ENCODE results near the gene DUS1L.

DUS1L gene

GRCh38 chr17:82076018-82076784, 10.6 kb upstream of the DUS1L start:
- DNase-seq (ENCODE audit: low spot score): no peak

- DNase-seq (ENCODE audit: low spot score): no peak
These were observed 7.8 kb upstream of the DUS1L start for GRCh38 chr17:82073446-82073845.

DNA sequence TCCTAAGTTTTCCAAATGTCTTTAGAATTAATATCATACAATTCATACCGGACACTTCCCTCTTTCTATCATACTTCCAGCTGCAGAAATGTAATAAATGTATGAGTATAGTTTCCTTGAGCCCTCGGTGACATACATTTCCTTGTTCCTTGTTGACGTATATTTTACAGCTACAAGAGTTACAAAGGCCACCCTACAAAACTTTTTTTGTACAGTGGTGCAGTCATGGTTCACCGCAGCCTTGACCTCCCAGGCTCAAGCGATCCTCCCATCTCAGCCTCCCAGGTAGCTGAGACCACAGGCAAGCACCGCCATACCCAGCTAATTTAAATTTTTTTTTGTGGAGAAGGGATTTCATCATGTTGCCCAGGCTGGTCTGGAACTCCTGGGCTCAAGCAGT, 7.2 kb upstream of the DUS1L start:
- no peak for DNase-seq (ENCODE audit: low spot score)

GRCh38 chr17:82070611-82071010, 5.0 kb upstream of the DUS1L start:
- no peak for DNase-seq (ENCODE audit: low spot score)

- DNase-seq (ENCODE audit: low spot score): no peak
These were observed 389 bp downstream of the DUS1L start for GRCh38 chr17:82065193-82065637.

GRCh38 chr17:82064433-82065192, 991 bp downstream of the DUS1L start:
- no peak for DNase-seq (ENCODE audit: low spot score)

- DNase-seq (ENCODE audit: low spot score): no peak
These were observed 1.9 kb downstream of the DUS1L start for GRCh38 chr17:82063424-82064415.

GRCh38 chr17:82062984-82063368, 2.6 kb downstream of the DUS1L start:
- no peak for DNase-seq (ENCODE audit: low spot score)

DNA sequence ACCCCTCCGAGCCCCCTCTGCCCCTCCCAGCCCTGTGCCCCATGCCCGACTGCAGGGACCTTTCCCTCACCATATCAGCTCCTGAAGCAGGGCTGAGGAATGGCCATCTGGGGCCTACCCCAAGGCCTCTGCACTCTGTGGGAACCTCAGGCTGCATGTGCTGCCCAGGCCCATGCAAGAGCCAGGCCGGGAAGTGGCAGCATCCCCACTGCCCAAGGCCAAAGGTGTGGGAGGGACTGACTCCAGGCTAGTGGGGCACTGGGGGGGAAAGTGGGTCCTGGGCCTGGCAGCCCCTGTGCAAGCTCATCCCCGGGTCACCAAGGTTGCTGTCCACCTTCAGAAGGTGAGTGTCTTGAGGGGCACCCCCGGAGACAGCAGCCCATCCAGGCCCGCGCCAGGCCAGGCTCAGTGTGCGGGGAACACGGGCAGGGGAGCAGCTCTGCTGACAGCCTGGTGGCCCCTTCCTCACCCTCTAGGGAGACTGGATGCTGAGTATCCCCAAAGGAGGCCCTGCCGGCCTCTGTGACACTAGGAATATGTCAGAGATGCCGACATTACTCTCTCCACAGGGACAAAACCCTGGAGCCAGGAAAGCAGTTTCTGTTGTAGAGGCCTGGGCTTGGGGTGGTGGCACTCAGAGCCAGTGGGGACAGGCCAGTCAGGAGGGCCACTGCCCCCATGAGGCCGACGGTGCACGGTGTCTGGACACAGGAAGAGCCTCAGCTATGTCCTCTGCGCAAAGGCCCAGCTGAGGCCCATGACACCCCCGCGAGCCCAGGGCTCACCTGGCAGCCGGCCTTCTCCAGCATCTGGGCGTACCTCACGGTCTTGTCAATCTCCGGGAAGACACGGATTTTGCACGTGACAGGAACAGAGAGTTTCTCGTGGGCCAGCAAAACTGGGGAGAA, 3.3 kb downstream of the DUS1L start:
- no peak for DNase-seq (ENCODE audit: low spot score)

DNA sequence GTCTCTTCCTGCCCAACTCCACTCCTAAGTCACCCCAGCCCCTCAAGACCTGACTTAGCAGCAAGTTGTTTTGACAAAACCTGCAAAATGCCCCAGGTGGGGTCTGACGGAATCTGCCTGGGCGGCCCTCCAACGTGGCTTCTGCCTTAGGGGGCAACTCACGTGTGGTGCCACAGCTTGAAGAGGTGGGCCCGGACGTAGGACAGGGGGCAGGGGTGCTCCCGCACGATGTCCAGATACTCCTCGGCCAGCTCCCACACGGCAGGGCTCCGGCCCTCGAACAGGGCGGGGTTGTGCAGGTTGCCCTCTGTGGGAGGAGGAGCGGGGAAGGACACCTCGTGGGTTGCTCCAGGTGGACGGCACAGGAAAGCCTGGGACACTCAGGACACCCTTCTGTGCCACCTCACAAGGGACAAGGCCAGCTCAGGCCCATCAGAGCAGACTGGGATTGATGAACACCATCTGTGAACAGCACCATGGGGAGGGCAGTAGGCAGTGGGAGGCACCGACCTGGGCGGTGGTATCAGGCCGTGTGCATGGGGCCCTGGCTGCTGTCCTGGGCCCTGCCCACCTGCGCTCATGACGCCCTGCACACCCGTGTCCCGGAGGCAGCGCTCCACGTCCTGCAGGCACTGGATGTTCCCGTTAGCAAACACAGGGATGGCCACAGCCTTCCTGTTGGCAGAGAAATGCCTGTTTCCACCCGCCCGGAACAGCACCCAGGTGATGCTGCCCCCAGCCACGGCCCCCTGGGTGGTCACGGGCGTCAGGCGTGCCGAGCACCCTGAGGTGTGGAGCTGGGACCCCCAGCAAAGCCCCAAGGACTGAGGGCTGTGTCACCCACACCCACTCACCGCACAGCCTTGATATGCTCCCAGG, 4.3 kb downstream of the DUS1L start:
- DNase-seq (ENCODE audit: low spot score): no peak

DNA sequence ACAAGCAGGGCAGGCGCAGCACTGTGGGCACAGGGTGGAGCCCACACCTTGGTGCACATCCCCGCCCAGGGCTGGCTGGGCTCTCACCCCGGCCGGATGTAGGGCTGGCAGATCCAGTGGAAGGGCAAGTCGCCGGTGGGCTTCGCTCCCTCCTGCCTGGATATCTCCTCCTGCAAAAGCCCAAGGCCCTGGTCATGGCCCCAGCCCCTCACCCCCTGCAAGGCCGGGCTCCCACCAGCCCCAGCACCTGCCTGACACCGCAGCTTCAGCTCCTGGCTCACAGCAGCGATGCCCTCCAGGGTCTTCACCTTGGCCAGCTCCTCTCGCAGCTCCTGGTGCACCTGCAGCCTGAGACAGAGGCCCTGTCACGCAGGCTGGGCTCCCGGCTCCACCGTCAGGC, 5.0 kb downstream of the DUS1L start:
- DNase-seq (ENCODE audit: low spot score): no peak

DNA sequence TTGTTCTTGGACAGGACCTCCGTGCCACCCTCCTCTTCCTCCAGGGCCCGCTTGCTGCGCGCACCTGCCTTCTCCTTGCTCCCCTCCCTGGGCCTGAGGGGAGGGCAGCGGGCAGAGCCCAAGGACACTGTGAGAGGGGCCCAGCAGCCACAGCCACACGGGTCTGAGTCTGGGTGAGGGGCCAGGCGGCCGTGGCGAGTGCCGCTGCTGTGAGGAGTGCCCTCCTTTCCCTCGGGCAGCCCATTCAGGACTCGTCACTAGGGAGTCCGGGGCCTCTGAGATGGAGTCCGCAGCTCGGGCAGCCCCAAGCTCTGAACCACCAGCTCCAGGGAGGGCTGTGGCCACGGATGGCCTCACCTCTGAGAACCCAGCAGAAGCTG, 5.6 kb downstream of the DUS1L start:
- no peak for DNase-seq (ENCODE audit: low spot score)

DNA sequence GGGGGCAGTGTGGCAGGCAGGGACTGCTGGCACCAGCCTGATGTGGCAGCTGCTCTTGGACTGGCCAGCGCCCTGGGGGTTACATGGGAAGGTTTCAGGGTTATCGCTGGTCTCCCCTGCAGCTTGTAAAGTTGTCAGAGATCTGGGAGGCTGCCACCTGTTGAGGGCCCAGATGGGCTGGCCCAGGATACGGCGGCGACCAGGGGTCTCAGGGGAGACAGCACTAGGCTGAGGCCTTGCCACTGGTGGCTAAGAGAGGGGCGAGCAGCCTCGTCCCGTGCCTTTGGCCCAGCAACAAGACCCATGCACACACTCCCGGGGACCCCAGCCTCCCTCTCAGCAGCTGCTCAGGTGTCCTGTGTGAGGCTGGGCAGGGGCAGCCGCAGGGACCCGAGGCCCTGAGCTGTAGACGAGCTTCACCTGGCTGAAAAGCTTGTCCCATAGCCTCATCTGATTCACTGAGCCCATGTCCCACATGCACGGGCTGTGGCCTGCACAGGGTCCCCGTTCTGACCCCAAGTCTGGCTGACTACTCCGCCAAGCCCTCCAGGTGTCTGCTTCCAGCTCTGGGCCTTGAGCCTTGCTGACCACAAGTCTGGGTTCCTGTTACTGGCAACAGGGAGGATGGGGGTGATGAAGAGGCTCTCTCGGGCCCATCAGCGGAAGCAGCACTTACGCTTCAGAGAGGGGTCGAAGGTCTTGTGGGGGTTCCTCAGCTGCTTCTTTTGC, 6.2 kb downstream of the DUS1L start:
- DNase-seq (ENCODE audit: low spot score): no peak

DNA sequence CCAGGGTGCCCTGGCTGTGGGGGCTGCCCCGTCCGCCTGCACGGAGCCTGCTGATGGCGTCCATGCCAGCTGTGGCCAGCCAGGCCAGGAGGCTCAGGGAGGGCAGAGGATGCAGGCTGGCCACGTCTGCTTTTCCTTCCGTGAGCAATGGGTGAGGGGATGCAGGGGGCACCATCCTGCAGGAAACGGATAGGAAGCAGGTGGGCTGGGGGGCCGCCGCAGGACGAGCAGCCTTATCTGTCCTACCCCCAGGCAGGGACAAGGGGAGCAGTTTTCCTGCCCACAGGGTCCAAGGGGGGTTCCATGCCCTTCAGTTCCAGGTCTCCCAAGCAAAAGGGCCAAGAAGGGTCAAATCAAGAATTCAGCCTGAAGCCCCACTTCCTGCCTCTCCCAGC, 6.8 kb downstream of the DUS1L start:
- no peak for DNase-seq (ENCODE audit: low spot score)

- no peak for DNase-seq (ENCODE audit: low spot score)
These were observed 7.3 kb downstream of the DUS1L start for GRCh38 chr17:82058230-82058854.

DNA sequence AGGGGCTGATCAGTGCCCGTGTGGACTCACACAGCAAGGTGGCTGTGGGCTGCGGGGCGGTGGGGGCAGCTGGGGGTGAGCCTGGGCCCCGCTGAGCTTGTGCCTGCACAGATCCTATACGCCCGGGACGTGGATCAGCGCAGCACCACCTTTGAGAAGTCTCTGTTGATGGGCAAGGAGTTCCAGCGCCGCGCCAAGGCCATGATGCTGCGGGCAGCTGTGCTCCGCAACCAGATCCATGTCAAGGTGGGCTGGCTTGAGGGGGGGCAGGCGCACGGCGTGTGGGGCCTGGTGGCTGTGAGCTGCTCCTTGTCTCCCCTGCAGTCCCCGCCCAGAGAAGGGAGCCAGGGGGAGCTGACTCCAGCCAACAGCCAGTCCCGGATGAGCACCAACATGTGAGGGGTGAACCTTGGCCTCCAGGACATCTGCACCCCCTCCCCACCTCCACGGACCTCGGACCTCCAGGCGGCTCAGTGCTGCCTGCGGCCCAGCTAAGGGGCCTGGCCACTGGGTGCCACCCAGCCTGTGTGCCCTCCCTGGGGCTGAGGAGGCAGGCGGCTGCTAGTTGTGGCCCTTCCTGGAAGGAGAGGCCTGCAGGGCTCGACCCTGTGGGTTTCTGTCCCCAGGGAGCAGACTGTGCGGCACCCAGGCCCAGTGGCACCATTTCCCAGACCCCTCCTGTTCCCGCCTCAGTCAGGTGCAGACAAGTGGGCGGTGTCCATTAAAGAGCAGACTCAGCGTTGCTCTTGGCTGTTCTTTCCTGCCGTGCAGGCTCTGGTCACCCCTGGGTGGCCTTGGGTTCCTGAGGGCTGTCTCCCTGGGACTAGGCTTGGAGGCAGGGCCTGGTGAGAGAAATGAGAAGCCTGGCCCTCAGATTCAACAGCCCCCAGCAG, 8.6 kb downstream of the DUS1L start:
- no peak for DNase-seq (ENCODE audit: low spot score)

- DNase-seq (ENCODE audit: low spot score): no peak
These were observed 9.5 kb downstream of the DUS1L start for GRCh38 chr17:82055965-82056728.
